Neuronal stem cell (in vitro differentiated cells): ENCODE measurements around the gene PAFAH2.

Experiments
- DNase-seq: peaks from one replicate; pipeline ENCODE4 v3.0.0-alpha.2; 2013; ENCODE audit warnings: low spot score
- H2AFZ ChIP-seq: one replicate; pipeline ENCODE4 v1.6.1; 2013; ENCODE audit warnings: mild to moderate bottlenecking, low read length, inconsistent platforms
- H2AK5ac ChIP-seq: 2 replicates; pipeline ENCODE4 v1.6.1; 2013; ENCODE audit warnings: low read depth, mild to moderate bottlenecking, inconsistent platforms, low read length, moderate library complexity, mixed read lengths
- H2BK120ac ChIP-seq: 2 replicates; pipeline ENCODE4 v1.6.1; 2013; ENCODE audit warnings: low read depth, mild to moderate bottlenecking, inconsistent platforms, low read length, moderate library complexity, mixed read lengths
- H2BK12ac ChIP-seq: one replicate; pipeline ENCODE4 v1.6.1; 2013; ENCODE audit warnings: low read length, inconsistent platforms
- H2BK15ac ChIP-seq: 2 replicates; pipeline ENCODE4 v1.6.1; 2013; ENCODE audit warnings: mild to moderate bottlenecking, low read length, inconsistent platforms, mixed read lengths
- H2BK5ac ChIP-seq: one replicate; pipeline ENCODE4 v1.6.1; 2013; ENCODE audit warnings: inconsistent platforms, mild to moderate bottlenecking, low read length, moderate library complexity
- H3K14ac ChIP-seq: one replicate; pipeline ENCODE4 v1.6.1; 2013; ENCODE audit warnings: low read length, inconsistent platforms
- H3K18ac ChIP-seq: 2 replicates; pipeline ENCODE4 v1.6.1; 2013; ENCODE audit warnings: low read length, inconsistent platforms
- H3K23ac ChIP-seq: 2 replicates; pipeline ENCODE4 v1.6.1; 2013; ENCODE audit warnings: low read depth, mild to moderate bottlenecking, mixed read lengths, low read length, inconsistent platforms; ENCODE audit not compliant: poor library complexity
- H3K27ac ChIP-seq: replicated peaks from 3 replicates; pipeline ENCODE4 v1.5.1; 2013; ENCODE audit warnings: low read length, inconsistent platforms
- H3K27me3 ChIP-seq, 3 experiments: 2 replicates each; pipeline ENCODE4 v1.6.1; 2013; ENCODE audit warnings: low read length in 3 of 3, mild to moderate bottlenecking in 2 of 3, inconsistent platforms in 1 of 3, low read depth in 1 of 3, mixed read lengths in 1 of 3, moderate library complexity in 1 of 3; ENCODE audit not compliant: control insufficient read depth in 3 of 3, insufficient read depth in 3 of 3
- H3K36me3 ChIP-seq, 2 donors: replicated peaks in 1 of 2; 2 replicates each; pipeline ENCODE4 v1.6.1; 2013; ENCODE audit warnings: low read length in 2 of 2; ENCODE audit not compliant: control insufficient read depth in 2 of 2, insufficient read depth in 2 of 2
- H3K4ac ChIP-seq: 2 replicates; pipeline ENCODE4 v1.6.1; 2013; ENCODE audit warnings: inconsistent platforms, mild to moderate bottlenecking, low read length, moderate library complexity
- H3K4me1 ChIP-seq, 2 donors: 1 replicate in 1 of 2; 2 replicates in 1 of 2; pipeline ENCODE4 v1.6.1; 2013; ENCODE audit warnings: low read length in 2 of 2, low read depth in 1 of 2; ENCODE audit not compliant: control insufficient read depth in 2 of 2, insufficient read depth in 1 of 2
- H3K4me2 ChIP-seq: one replicate; pipeline ENCODE4 v1.6.1; 2013; ENCODE audit warnings: mild to moderate bottlenecking, low read length, inconsistent platforms; ENCODE audit not compliant: insufficient read depth, poor library complexity, severe bottlenecking
- H3K4me3 ChIP-seq, 2 donors: 2 replicates each; pipeline ENCODE4 v1.5.1; 2013; ENCODE audit warnings: low read length in 2 of 2, mild to moderate bottlenecking in 2 of 2, inconsistent platforms in 1 of 2, moderate library complexity in 1 of 2
- H3K79me1 ChIP-seq: one replicate; pipeline ENCODE4 v1.6.1; 2013; ENCODE audit warnings: low read depth, mild to moderate bottlenecking, inconsistent platforms, low read length, moderate library complexity
- H3K9ac ChIP-seq: one replicate; pipeline ENCODE4 v1.6.1; 2013; ENCODE audit warnings: mild to moderate bottlenecking, low read depth, low read length, inconsistent platforms; ENCODE audit not compliant: poor library complexity
- H3K9me3 ChIP-seq, 2 donors: replicated peaks in 1 of 2; 2 replicates each; pipeline versions ENCODE3 to v1.6.1; 2013; ENCODE audit warnings: low read length in 2 of 2, mild to moderate bottlenecking in 2 of 2, inconsistent platforms in 1 of 2, low read depth in 1 of 2, mixed read lengths in 1 of 2, moderate library complexity in 1 of 2; ENCODE audit not compliant: control insufficient read depth in 2 of 2, insufficient read depth in 1 of 2
- H4K8ac ChIP-seq: one replicate; pipeline ENCODE4 v1.6.1; 2013; ENCODE audit warnings: low read depth, mild to moderate bottlenecking, inconsistent platforms, low read length, moderate library complexity
- H4K91ac ChIP-seq: one replicate; pipeline ENCODE4 v1.6.1; 2013; ENCODE audit warnings: low read length, low read depth, mild to moderate bottlenecking, inconsistent platforms; ENCODE audit not compliant: poor library complexity
- WGBS, 2 donors: extraction: QIAGEN DNeasy Blood & Tissue Kit; methylation state at CpG; one replicate each; pipeline ENCODE4 v1.1.7; 2013; ENCODE audit warnings: missing lambda C conversion rate in 2 of 2, mixed read lengths in 1 of 2; ENCODE audit not compliant: insufficient read length in 2 of 2, insufficient replicate concordance in 1 of 2; ENCODE audit errors: extremely low coverage in 2 of 2; 5-methylcytosine and 5-hydroxymethylcytosine counted together

The PAFAH2 gene

DNA sequence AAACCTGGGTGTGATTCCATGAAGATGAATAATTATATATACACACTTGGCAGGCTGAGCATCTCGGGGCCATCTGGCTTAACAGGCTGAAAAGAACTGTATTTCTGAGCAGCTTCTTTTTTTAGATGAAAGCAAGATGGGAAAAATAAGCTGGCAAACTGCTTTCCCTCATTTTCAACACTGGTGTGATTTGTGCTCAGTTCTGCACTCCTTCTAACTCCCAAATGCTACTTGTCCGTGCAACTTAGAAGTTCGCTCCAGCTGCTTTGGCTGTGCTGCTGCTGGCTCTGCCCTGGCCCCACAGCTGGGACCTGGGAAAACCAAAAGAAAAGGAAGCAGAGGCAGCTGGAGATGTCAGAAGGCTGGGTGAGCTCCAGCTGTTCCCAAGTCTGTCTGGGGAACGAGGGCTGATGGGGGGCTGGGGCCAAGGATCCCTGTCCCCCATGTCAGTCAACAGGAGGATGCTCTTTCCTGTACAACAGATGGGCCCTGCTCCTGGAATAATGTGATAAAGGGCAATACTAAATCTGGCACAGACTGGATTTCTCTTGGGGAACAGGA lies 44.9 kb downstream of the PAFAH2 start:
- no peak overlapping the region for H3K9ac ChIP-seq
- DNase-seq = no peak
- no peak overlapping the region for H3K27ac ChIP-seq
- WGBS, 2 donors = no CpG with 5 or more reads among the region's 4 CpGs
- no peak overlapping the region for H2BK5ac ChIP-seq
- no peak overlapping the region for H3K23ac ChIP-seq
- no peak overlapping the region for H3K4me2 ChIP-seq
- H2BK120ac ChIP-seq = no peak overlapping the region
- no peaks in the 10 kb centered on the region for H3K79me1 ChIP-seq
- H4K91ac ChIP-seq = no peak overlapping the region
- no peak overlapping the region for H2BK15ac ChIP-seq
- peak overlapping the region; percentile 42 for H2AFZ ChIP-seq
- peaks cover 2 to 7% of the 10 kb centered on the region in 2 donors for H3K4me1 ChIP-seq
- H4K8ac ChIP-seq = no peak overlapping the region
- no peak overlapping the region for H3K4me3 ChIP-seq
- no peak overlapping the region for H3K4ac ChIP-seq
- H3K14ac ChIP-seq = no peak overlapping the region
- H3K36me3 ChIP-seq = peaks cover 2 to 7% of the 10 kb centered on the region in 2 donors
- H2AK5ac ChIP-seq = no peak overlapping the region
- no peak overlapping the region for H3K18ac ChIP-seq
- H3K27me3 ChIP-seq = no peaks in the 10 kb centered on the region
- H2BK12ac ChIP-seq = no peak overlapping the region
- no peaks in the 10 kb centered on the region for H3K9me3 ChIP-seq

DNA sequence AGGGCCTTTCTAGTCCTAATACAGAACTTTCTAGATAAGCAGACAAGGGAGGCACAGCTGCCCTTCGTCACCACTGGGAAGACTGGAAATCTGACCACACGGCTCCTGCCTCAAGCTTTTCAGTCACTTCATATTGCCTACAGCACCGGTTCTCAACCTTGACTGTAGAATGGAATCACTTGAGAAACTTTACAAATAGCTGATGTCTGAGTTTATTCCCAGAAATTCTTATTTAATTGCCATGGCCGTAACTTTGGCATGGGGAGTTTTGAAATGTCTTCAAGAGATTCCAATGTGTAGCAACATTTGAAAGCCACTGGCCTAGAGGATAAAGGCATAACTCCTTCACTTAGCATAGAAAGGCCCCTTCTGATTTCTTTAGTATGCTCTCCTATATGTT lies 49.2 kb downstream of the PAFAH2 start:
- no peak for DNase-seq
- no CpG with 5 or more reads among the region's 4 CpGs for WGBS, 2 donors
- no peaks in the 10 kb centered on the region for H3K27me3 ChIP-seq
- H3K18ac ChIP-seq = no peak overlapping the region
- no peaks in the 10 kb centered on the region for H3K36me3 ChIP-seq
- H3K4me3 ChIP-seq = no peak overlapping the region
- H2AFZ ChIP-seq = no peak overlapping the region
- no peak overlapping the region for H3K4me2 ChIP-seq
- H4K91ac ChIP-seq = no peak overlapping the region
- H3K14ac ChIP-seq = no peak overlapping the region
- no peak overlapping the region for H3K27ac ChIP-seq
- no peak overlapping the region for H2AK5ac ChIP-seq
- H3K4ac ChIP-seq = no peak overlapping the region
- H4K8ac ChIP-seq = no peak overlapping the region
- H3K4me1 ChIP-seq = peaks cover 0 to 4% of the 10 kb centered on the region in 2 donors
- no peaks in the 10 kb centered on the region for H3K9me3 ChIP-seq
- no peak overlapping the region for H2BK15ac ChIP-seq
- no peak overlapping the region for H2BK120ac ChIP-seq
- no peaks in the 10 kb centered on the region for H3K79me1 ChIP-seq
- no peak overlapping the region for H2BK12ac ChIP-seq
- H3K9ac ChIP-seq = no peak overlapping the region
- no peak overlapping the region for H3K23ac ChIP-seq
- no peak overlapping the region for H2BK5ac ChIP-seq

DNA sequence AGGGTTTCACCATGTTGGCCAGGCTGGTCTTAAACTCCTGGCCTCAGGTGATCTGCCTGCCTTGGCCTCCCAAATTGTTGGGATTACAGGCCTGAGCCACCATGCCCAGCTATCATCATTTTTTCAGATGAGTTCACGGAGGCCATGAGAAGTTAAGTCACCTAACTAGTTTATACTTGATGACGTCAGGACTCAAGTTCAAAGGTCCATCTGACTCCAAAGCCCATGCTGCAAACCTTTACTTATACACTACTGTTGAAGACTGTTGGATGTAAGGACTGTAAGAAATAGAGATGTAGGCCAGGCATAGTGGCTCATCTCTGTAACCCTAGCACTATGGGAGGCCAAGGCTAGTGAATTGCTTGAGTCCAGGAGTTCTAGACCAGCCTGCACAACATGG lies 50.8 kb downstream of the PAFAH2 start:
- WGBS, 2 donors = no CpG with 5 or more reads among the region's 2 CpGs
- H2BK12ac ChIP-seq = no peak overlapping the region
- H4K8ac ChIP-seq = no peak overlapping the region
- no peaks in the 10 kb centered on the region for H3K4me1 ChIP-seq
- H3K23ac ChIP-seq = no peak overlapping the region
- H3K4me3 ChIP-seq = no peak overlapping the region
- no peaks in the 10 kb centered on the region for H3K79me1 ChIP-seq
- H3K36me3 ChIP-seq = no peaks in the 10 kb centered on the region
- H3K4ac ChIP-seq = no peak overlapping the region
- no peak for DNase-seq
- no peaks in the 10 kb centered on the region for H3K27me3 ChIP-seq
- H3K9ac ChIP-seq = no peak overlapping the region
- H2BK15ac ChIP-seq = no peak overlapping the region
- H4K91ac ChIP-seq = no peak overlapping the region
- no peak overlapping the region for H3K14ac ChIP-seq
- no peak overlapping the region for H2BK120ac ChIP-seq
- no peaks in the 10 kb centered on the region for H3K9me3 ChIP-seq
- no peak overlapping the region for H3K4me2 ChIP-seq
- no peak overlapping the region for H2BK5ac ChIP-seq
- H3K18ac ChIP-seq = no peak overlapping the region
- no peak overlapping the region for H3K27ac ChIP-seq
- no peak overlapping the region for H2AFZ ChIP-seq
- no peak overlapping the region for H2AK5ac ChIP-seq

DNA sequence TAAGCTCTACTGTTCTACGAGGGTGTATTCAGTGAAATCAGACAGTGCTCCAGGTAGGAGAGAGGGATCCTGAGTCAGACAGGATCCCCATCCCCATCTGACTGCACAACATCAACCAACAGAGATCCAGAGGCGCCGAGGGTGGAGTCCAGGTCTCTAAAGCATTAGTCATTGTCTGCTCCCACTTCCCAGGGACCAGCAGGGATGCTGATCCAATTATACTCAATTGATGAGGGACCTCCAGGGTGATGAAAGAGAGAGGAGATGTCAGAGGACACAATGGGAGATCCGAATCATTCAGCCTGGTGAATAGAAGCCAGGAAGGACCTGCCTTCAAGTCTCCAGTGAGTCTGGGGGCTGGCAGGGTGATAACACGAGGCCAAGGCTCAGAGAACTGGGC lies 52.1 kb downstream of the PAFAH2 start:
- Histone ChIP-seq H2AFZ (peak overlapping the region; percentile 61), H2BK120ac (no peak overlapping the region), H3K18ac (no peak overlapping the region), H2AK5ac (no peak overlapping the region), H3K79me1 (no peaks in the 10 kb centered on the region), H3K9ac (no peak overlapping the region), H3K23ac (no peak overlapping the region), H3K36me3 (no peaks in the 10 kb centered on the region), H2BK15ac (no peak overlapping the region), H2BK5ac (no peak overlapping the region), H3K14ac (no peak overlapping the region), H3K9me3 (no peaks in the 10 kb centered on the region), H3K4me1 (no peaks in the 10 kb centered on the region), H3K4me3 (no peak overlapping the region), H4K8ac (no peak overlapping the region), H3K27ac (no peak overlapping the region), H3K4ac (no peak overlapping the region), H4K91ac (no peak overlapping the region), H3K27me3 (no peaks in the 10 kb centered on the region), H2BK12ac (no peak overlapping the region), H3K4me2 (no peak overlapping the region)
- DNase-seq = peak; percentile 40
- WGBS, 2 donors = no CpG with 5 or more reads among the region's 5 CpGs
